22Rv1 (cell line): ENCODE results near the gene SCART1.

Experiments used
- CTCF ChIP-seq: fragments of 450-650 bp; IDR thresholded peaks from 2 replicates; pipeline ENCODE4 v1.5.1; 2017; ENCODE audit warnings: mild to moderate bottlenecking
- ZFX ChIP-seq: fragments of 450-650 bp; IDR thresholded peaks from 2 replicates; pipeline ENCODE4 v1.6.1; 2017; ENCODE audit warnings: antibody characterized with exemption, borderline replicate concordance

- TF ChIP-seq CTCF: no peak
- TF ChIP-seq ZFX: no peak
Observed at GRCh38 chr10:133511408-133511807, 57.7 kb downstream of the SCART1 start.
